Medulla oblongata (tissue), 1 donor: ENCODE results near the gene ALG8.
"Not testable (repeated sequence)": the region's sequence is repeated elsewhere in the genome, so short reads cannot be mapped to it uniquely, and the experiment has no call there.

Experiments
- DNase-seq: peaks from one replicate; pipeline ENCODE4 v3.0.0-alpha.2; 2015; ENCODE audit errors: extremely low spot score

Gene ALG8

DNA sequence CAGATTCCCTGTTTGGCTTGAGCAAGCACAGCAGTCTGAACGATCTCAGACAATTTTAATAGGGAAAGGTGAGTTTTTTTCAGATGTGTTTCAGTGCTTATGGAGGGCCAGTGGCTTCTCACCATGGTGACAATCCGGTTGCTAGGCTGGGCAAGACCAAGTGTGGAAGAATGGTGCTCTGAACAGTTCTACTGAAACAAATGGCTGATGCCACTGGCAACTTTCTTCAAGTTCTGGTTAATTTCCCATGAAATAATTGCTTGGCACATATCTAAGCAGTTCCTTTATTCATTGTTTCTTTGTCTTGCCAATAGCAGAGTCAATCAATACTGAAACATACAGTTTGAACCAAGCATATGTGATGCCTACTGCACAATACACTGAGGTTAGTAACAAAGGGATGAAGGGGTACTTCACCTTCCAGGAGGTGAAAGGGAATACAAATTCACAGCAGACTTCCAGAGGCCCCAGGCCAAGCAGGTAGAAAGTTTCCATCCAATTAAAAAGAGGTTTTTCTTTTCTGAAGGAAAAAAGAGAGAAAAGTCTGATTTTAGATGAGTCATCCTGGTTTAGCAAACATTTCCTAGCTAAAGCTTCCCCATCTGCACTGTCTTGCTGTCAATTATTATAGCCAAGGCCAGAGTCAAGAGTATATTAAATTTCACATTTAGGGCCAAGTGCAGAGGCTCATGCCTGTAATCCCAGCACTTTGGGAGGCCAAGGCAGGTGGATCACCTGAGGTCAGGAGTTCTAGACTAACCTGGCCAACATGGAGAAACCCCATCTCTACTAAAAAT, 38.6 kb downstream of the ALG8 start:
- DNase-seq, result peak; percentile 57

DNA sequence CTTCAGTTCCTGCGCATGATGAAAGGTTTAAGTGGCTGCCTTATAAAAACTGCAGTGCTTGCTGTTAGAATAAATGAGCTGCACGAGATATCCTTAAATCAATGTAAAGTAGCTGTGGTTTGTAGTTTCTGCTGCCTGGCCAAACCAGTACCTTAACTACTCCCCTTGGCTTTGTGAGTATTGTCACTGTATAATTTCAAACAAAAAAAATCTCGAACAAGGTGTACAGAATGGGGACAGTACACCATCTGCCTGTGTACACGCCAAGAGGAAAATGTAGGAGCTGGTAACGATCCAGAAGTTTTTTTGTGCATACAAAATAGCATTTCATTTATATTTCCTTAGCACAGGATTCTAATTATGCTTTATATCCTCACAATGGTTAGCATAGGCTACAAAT, 39.2 kb downstream of the ALG8 start:
- DNase-seq, result no peak

DNA sequence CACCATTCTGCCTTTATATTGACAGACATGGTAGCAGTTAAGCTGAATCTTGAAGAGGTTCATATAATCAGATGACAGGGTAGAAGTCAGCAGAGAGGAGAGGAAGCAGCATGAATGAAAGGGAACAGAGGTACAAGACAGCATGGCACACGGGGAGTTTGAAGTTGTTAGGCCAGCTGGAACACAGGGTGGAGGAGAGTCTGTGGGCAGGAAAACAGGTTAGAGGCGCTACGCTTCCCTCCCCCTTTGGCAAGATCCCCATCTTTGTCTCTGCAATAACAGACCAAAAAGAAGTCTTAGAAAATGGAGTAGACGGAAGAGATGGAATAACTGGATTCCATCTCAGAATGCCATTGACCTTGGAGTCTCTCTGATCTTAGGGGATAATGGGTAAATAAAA, 39.8 kb downstream of the ALG8 start:
- no peak for DNase-seq

DNA sequence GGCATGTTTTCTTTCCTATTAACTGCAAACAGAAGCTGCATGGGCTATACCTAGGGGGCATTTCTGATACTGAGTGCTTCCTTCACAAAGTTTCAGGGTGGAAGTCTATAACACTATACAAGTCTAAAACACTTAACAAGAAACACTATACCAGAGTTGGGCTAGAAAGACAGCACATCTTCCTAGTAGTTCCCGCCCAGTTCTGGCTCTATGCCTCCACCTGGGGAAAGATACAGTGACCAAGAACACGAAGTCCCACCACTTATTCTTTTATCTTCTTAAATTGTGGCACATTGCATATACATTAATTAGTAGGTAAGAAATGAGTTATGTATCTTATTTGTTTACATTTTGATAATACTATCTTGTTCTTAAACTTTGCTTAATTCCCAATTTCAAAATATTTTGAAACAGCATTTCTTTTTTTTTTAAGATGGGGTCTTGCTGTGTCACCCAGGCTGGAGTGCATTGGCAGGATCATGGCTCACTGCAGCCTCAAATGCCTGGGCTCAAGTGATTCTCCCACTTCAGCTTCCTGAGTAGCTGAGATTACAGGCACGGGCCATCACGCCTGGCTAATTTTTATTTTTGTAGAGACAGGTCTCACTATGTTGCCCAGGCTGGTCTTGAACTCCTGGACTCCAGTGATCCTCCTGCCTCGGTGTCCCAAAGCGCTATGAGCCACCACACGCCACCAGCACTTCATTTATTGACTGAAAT, 41.6 kb downstream of the ALG8 start:
- DNase-seq, result no peak

DNA sequence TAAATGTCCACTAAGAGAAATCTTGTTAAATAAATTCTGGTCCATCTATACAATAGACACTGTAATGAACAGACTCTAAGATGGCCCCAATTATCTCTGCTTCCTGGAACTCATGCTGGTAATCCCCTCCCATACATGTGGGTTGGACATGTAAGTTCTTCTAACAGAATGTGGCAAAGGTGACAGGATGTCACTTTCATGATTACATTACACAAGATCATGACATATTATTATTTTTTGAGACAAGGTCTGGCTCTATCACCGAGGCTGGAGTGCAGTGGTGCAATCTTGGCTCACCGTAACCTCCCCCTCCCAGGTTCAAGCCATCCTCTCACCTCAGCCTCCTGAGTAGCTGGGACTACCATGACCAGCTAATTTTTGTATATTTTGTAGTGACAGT, 45.2 kb downstream of the ALG8 start:
- DNase-seq, result no peak

DNA sequence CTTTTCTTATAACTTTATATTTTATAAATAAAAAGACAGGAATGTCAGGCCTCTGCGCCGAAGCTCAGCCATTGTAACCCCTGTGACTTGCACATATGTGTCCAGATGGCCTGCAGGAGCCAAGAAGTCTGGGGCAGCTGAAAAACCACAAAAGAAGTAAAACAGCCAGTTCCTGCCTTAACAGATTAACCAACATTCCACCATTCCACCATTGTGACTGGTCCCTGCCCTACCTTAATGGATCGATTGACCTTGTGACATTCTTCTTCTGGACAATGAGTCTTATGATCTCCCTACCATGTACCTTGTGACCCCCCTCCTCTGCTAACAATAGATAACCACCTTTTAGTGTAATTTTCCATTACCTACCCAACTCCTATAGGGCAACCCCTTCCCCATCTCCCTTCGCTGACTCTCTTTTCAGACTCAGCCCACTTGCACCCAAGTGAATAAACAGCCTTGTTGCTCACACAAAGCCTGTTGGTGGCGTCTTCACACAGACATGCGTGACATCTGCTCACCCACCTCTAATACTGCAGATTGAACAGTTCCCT, 52.8 kb downstream of the ALG8 start:
- not testable (repeated sequence) for DNase-seq

DNA sequence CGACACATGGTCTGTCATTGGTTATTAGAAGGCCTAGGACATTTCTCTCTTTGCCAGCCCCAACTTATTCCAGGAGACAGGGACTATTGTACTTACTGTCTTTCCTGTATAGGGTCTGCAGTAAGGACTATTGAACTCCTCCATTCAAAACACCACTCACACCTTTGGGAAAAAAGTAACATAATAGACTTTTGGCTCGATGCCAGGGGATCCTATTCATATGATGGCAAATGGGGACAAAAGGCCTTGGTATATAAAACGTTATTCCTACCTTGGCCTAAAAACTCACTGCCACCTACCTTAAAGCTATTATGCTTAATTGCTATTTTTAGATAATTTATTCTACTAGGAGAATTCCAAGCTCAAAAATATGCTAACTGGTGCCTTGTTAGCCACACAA, 53.5 kb downstream of the ALG8 start:
- DNase-seq, result no peak

DNA sequence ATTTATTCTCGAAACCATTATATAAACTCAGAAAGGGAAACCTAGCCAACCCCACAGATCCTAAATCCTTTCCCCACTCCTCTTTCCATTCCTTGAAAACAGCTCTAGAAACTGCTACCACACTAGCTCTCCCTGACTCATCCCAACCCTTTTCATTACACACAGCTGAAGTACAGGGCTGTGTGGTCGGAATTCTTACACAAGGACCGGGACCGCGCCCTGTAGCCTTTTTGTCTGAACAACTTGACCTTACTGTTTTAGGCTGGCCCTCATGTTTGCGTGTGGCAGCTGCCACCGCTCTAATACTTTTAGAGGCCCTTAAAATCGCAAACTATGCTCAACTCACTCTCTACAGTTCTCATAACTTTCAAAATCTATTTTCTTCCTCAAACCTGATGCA, 54.9 kb downstream of the ALG8 start:
- not testable (repeated sequence) for DNase-seq

DNA sequence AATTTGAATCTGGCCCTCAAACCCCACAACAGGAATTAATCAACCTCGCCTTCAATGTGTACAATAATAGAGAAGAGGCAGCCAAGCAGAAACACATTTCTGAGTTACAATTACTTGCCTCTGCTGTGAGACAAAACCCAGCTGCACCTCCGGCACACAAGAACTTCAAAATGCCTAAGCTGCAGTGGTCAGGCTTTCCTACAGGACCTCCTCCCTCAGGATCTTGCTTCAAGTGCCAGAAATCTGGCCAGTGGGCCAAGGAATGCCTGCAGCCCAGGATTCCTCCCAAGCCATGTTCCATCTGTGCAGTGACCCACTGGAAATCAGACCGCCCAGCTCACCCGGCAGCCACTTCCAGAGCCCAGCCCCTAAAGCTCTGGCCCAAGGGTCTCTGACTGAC, 56.4 kb downstream of the ALG8 start:
- no peak for DNase-seq

DNA sequence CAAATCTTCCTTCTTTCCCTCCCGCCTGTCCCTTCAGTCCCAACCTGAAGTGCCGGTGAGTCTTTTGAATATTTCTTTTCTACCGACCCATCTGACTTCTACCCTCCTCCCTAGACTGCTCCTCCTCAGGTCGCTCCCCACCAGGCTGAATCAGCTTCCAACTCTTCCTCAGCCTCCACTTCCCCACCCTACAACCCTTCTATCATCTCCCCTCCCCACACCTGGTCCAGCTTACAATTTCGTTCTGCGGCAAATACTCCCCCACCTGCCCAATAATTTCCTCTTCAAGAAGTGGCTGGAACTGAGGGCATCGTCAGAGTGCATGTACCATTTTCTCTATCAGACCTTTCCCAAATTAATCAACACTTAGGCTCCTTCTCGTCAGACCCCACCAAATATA, 57.3 kb downstream of the ALG8 start:
- no peak for DNase-seq

DNA sequence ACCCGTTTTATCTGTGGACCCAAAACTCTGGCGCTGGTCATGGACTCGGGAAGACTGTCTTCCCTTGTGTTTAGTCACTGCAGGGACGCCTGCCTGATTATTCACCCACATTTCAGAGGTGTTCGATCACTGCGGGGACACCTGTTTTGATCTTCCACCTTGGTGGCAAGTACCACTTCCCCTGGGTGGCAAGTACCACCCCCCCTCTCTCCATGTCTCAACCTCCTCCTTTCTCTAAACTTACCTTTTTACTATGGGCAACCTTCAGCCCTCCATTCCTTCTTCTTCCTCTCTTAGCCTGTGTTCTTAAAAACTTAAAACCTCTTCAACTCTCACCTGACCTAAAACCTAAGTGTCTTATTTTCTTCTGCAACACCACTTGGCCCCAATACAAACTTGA, 57.8 kb downstream of the ALG8 start:
- no peak for DNase-seq

DNA sequence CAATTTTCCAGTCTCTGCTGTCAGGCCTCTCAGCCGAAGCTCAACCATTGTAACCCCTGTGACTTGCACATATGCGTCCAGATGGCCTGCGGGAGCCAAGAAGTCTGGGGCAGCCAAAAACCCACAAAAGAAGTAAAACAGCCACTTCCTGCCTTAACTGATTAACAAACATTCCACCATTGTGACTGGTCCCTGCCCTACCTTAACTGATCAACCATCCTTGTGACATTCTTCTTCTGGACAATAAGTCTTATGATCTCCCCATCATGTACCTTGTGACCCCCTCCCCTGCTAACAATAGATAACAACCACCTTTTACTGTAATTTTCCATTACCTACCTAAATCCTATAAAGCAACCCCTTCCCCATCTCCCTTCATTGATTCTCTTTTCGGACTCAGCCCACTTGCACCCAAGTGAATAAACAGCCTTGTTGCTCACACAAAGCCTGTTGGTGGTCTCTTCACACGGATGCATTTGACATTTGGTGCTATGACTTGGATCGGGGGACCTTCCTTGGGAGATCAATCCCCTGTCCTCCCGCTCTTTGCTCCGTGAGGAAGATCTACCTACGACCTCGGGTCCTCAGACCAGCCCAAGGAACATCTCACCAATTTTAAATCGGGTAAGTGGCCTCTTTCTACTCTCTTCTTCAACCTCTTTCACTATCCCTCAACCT, 58.5 kb downstream of the ALG8 start:
- DNase-seq, result no peak

DNA sequence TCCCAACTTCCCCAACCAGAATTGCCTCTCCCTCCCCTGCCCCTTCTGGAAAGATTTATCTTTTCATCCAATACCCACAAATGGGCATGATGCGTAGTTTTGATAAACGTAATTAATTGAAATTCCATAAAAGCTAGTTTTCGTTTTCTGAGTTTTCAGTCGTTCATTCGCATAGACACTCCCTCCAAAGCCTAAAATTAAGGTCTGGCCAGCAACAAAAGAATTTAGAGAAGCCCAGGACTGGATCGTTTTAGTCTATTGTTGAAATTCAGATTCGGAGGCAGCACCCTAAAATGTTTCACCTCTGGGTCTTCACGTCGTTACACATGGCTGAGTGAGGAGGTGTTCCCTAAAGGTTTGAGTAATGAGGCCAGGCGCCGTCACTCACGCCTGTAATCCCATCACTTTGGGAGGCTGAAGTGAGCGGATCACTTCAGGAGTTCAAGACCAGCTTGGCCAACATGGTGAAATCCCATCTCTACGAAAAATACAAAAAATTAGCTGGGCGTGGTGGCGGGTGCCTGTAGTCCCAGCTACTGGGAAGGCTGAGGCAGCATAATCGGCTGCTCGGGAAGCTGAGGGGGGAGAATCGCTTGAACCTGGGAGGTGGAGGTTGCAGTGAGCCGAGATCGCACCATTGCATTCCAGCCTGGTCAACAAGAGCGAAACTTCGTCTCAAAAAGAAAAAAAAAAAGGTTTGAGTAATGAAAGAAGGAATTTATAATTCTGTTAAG, 59.2 kb downstream of the ALG8 start:
- no peak for DNase-seq

DNA sequence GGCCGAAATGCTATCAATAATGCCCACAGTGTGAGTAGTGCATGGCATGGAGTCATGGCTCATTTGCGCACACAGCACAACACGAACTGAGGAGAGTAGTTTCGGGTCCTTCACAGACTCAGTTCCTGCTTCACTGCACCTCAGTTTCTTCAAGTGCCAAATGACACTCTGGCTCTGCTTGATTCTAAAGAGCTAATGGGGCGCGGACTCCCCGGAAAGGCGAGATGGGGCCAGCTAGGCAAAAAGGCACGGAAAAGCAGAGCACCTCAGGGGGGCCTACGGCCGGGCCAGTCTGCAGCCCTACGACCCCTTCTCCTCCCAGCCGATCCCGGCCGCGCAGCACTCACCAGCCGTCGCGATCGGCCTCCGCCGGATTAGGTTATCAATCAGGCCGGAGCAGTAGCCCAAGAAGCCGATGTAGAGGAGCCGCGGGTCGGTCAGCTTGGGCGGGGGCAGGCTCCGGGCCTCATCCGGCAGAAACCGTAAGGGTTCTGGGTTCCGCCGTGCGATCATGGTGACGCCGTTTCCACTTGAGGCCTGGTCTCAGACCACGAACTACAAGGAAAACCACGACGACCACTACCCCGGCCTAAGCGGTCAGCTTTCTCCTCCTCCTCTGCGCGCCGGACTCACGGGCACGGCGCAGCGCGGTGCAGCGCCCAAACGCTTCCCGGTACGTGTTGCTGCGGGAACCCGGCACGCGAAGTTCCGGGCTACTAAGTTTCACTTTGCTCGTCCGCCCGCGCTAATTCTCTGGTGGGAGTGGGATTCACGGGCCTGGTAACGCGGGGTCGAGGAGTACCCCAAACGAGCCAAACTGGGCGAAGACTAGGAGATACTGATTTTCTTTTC, 60.0 kb downstream of the ALG8 start, which contains the start of gene NDUFC2:
TSS of gene NDUFC2 (minus strand) at position 631 of the 852 bp plus-strand sequence. CDS start at position 513, 118 bp downstream.
- peak; percentile 80 for DNase-seq

DNA sequence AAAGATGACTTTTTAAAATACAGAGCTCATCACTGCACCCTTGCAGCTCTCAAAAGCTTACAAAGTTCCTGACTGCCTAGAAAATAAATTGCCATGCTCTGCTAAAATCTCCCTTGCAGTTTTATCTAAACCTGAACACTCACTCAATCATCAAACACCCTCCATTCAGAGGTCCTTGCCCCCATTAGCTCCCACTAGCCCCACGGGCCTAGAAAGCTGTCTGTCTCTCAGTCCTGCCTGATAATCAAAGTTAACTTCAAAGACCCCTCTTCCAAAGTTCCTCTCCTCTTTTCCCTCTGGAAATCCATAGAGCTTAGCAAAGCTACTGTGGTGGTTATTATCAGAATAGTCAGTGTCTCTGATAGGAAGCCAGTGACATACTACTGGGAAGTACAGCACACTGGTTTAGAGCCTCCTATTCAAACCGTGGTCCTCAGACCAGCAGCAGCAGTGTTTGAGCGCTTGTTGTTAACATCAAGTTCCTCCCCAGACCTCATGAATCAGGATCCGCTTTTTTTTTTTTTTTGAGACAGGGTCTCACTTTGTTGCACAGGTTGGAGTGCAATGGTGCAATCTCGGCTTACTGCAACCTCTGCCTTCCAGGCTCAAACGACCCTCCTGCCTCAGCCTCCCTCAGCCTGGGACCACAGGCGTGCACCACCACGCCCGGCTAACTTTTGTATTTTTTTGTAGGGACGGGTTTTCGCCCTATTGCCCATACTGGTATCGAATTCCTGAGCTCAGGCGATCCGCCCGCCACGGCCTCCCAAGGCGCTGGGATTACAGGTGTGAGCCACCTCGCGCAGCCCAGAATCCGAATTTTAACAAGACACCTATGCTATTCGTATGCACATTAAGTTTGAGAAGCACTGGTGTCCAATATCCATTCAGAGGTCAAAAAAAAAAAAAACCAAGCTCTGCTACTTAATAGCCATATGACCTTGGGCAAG, 60.9 kb downstream of the ALG8 start:
- no peak for DNase-seq

DNA sequence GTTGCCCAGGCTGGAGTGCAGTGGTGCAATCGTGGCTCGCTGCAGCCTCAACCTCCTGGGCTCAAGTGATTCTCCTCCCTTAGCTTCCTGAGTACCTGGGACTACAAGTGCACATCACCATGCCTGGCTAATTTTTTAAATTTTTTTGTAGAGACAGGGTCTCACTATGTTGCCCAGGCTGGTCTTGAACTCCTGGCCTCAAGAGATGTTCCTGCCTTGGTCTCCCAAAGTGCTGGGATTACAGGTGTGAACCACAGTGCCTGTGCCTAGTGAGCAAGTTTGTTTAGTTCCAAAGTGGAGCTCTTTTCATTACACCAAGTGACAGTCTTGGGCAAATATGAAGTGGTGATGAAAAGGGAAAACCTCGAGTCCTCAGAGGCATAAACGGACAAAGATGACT, 61.8 kb downstream of the ALG8 start:
- DNase-seq, result not testable (repeated sequence)

DNA sequence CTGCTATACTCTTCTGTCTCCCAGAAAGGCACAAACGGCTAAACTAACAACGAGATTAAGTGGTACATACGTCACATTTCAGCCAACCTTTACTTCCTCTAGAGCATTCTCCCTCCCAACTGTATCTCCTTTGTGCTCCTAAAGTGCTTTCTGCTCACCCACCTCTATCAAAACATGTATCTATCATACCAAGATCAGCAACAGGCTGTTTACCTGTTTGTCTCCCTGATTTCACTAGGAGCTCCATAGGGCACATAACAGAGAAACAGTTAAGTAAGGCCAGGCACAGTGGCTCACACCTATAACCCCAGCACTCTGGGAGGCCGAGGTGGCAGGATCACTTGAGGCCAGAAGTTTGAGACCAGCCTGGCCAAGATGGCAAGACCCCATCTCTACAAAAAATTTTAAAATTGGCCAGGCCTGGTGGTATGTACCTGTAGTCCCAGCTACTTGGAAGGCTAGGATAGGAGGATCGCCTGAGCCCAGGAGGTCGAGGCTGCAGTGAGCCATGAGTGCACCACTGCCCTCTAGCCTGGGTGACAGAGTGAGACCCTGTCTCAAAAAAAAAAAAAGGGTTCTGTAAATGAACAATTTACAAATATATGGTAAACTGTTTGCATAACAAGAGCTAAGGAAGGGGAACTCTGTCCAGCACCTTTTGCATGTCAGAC, 62.6 kb downstream of the ALG8 start:
- DNase-seq, result no peak

DNA sequence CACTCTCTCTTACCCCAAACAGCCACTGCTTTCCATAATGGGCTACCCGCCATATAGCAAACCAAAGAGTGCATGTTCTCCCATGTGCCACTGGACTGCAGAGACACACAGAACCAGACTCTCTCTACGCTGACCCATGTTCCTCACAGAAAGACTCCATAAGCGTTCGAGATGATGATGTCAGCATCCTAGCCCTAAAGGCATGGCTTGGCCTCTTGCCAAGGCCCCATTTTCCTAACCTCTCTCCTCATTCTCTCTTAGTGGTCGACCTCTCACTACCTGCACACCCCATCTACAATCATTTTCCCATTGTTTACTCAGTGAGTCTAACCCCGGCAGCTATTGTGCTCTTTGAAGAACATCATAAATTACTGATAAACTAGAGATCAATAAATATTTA, 64.7 kb downstream of the ALG8 start:
- no peak for DNase-seq

DNA sequence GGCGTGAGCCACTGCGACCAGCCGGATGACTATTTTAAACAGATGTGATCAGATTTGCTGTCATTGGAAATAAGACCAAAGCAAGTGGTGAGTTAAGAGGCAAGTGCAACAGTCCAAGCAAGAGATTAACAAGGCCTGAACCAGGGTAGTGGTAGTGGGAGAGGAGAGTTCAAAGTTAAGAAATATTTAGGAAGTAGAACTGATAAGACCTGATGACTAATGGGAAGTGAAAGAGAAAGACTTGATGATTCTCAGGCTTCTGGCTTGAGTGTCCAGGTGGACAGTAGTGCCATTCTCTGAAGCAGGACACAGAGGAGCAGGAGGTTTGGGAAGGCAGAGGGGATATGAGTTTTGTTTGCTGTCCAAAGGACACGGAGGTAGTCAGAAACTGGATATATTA, 67.0 kb downstream of the ALG8 start:
- DNase-seq, result no peak
